Gastrocnemius medialis (tissue), 4 donors: ENCODE measurements around the gene DIP2C.

ENCODE experiments used
- CTCF ChIP-seq, 5 experiments: fragments of 450-650 bp in 3 of 5; fragments of 200-600 bp in 2 of 5; sonication (generic) in 2 of 5; IDR thresholded peaks in 4 of 5; conservative IDR thresholded peaks in 1 of 5; 1 replicate in 4 of 5; 2 replicates in 1 of 5; pipeline ENCODE4 v1.5.1; 2016 to 2019; ENCODE audit warnings: antibody characterized with exemption in 5 of 5, mild to moderate bottlenecking in 3 of 5, moderate library complexity in 3 of 5
- POLR2A ChIP-seq, 2 donors: fragments of 450-650 bp; IDR thresholded peaks; one replicate each; pipeline ENCODE4 v1.6.1; 2017; ENCODE audit warnings: antibody characterized with exemption in 2 of 2, mild to moderate bottlenecking in 2 of 2, moderate library complexity in 2 of 2

GRCh38 chr10:404991-405390, 284.5 kb downstream of the DIP2C start:
- no peak for TF ChIP-seq CTCF (IDR thresholded peaks at IDR 0.05 in 4 of 5, conservative IDR thresholded peaks at IDR 0.05 in 1 of 5)
- no peak for TF ChIP-seq POLR2A (IDR thresholded peaks at IDR 0.05)
